ENCODE data around the gene XPNPEP3. TPM values are rescaled to one million over a fixed set of nuclear protein-coding genes. Genes with fewer than 3 reads are reported as not detected.

Gene XPNPEP3
- total RNA-seq, 1 experiment from 2014 or later, result 33.1 TPM

GRCh38 chr22:40853333-40853732 lies 3.6 kb upstream of the XPNPEP3 start:
- BruUV-seq (replicated peaks), result no TSS peak
- H3K36me3 Mint-ChIP-seq (ENCODE audit: insufficient read depth, unreplicated experiment), result peaks cover 48% of the 10 kb centered on the region

GRCh38 chr22:40853961-40854360 lies 3.0 kb upstream of the XPNPEP3 start:
- ChIA-PET CTCF (interaction anchor here (1.0 kb wide), 1 partner anchor 341 kb away, joined by 3 read pairs; no protein-coding TSS in a partner anchor), POLR2A (interaction anchor here (0.6 to 6.9 kb wide), 11 partner anchors 8 to 432 kb away, joined by 3 to 58 read pairs (median 5); partner anchors contain the start of genes DNAJB7, RANGAP1 and SLC25A17)
- Mint-ChIP-seq H3K4me3 (ENCODE audit: unreplicated experiment) (peak overlapping the region; percentile 97), H3K9me3 (ENCODE audit: unreplicated experiment) (no peaks in the 10 kb centered on the region), H3K27me3 (ENCODE audit: insufficient read depth, unreplicated experiment) (no peaks in the 10 kb centered on the region), H3K36me3 (ENCODE audit: insufficient read depth, unreplicated experiment) (peaks cover 44% of the 10 kb centered on the region), H3K27ac (ENCODE audit: low read depth, unreplicated experiment) (peak overlapping the region; percentile 99), H3K4me1 (ENCODE audit: insufficient read depth, unreplicated experiment) (peaks cover 21% of the 10 kb centered on the region)
- no TSS peak for BruUV-seq (replicated peaks)
- intact Hi-C loops (cut with micrococcal nuclease), result no loop called here
- DNase-seq (ENCODE audit: unreplicated experiment), result peak; percentile 17
- TF ChIP-seq CTCF (IDR thresholded peaks at IDR 0.05; ENCODE audit: unreplicated experiment), result no peak

More at GRCh38 chr22:40853333-40853732, 3.6 kb upstream of the XPNPEP3 start:
- POLR2A ChIA-PET, result interaction anchor here (0.5 to 6.9 kb wide), 9 partner anchors 9 to 836 kb away, joined by 3 to 58 read pairs (median 3); partner anchors contain the start of genes DNAJB7 and SLC25A17
- intact Hi-C loops (cut with micrococcal nuclease), result no loop called here
- Mint-ChIP-seq H3K27ac (ENCODE audit: low read depth, unreplicated experiment) (peak overlapping the region; percentile 99), H3K27me3 (ENCODE audit: insufficient read depth, unreplicated experiment) (no peaks in the 10 kb centered on the region), H3K4me3 (ENCODE audit: unreplicated experiment) (peak overlapping the region; percentile 97), H3K4me1 (ENCODE audit: insufficient read depth, unreplicated experiment) (peaks cover 21% of the 10 kb centered on the region), H3K9me3 (ENCODE audit: unreplicated experiment) (no peaks in the 10 kb centered on the region)
- CTCF ChIA-PET, result no interaction called here
- TF ChIP-seq CTCF (IDR thresholded peaks at IDR 0.05; ENCODE audit: unreplicated experiment), result no peak
- DNase-seq (ENCODE audit: unreplicated experiment), result peak; percentile 6

- BruUV-seq (replicated peaks), result TSS peak; percentile 35
- intact Hi-C loops (cut with micrococcal nuclease), result no loop called here
Measured at GRCh38 chr22:40855071-40855978, 1.6 kb upstream of the XPNPEP3 start.

More at GRCh38 chr22:40855071-40855978, 1.6 kb upstream of the XPNPEP3 start:
- Mint-ChIP-seq H3K36me3 (ENCODE audit: insufficient read depth, unreplicated experiment) (peaks cover 35% of the 10 kb centered on the region), H3K27me3 (ENCODE audit: insufficient read depth, unreplicated experiment) (no peaks in the 10 kb centered on the region), H3K4me3 (ENCODE audit: unreplicated experiment) (peak overlapping the region; percentile 97), H3K4me1 (ENCODE audit: insufficient read depth, unreplicated experiment) (peaks cover 17% of the 10 kb centered on the region), H3K9me3 (ENCODE audit: unreplicated experiment) (no peaks in the 10 kb centered on the region), H3K27ac (ENCODE audit: low read depth, unreplicated experiment) (peak overlapping the region; percentile 99)
- ChIA-PET CTCF (interaction anchor here (0.5 to 1.0 kb wide), 5 partner anchors 16 to 343 kb away, joined by 3 to 5 read pairs (median 3); no protein-coding TSS in a partner anchor), POLR2A (interaction anchor here (0.5 to 6.9 kb wide), 25 partner anchors 9 to 1901 kb away, joined by 3 to 58 read pairs (median 5); partner anchors contain the start of genes ACO2, PHF5A, RANGAP1 and RBX1)
- no peak for TF ChIP-seq CTCF (IDR thresholded peaks at IDR 0.05; ENCODE audit: unreplicated experiment)
- DNase-seq (ENCODE audit: unreplicated experiment), result peak; percentile 45
